Peyer's patch (tissue), 4 donors: Measurements from ENCODE around the gene CFAP69. TPM values are rescaled to one million over a fixed set of nuclear protein-coding genes. Genes with fewer than 3 reads are reported as not detected.
"Not testable (repeated sequence)": the region's sequence is repeated elsewhere in the genome, so short reads cannot be mapped to it uniquely, and the experiment has no call there.

ENCODE experiments used
- DNase-seq, 3 donors: peaks; one replicate each; pipeline ENCODE4 v3.0.0-alpha.2; 2017 to 2019
- H3K27ac ChIP-seq, 4 donors: fragments of 200-600 bp; sonication (generic); one replicate each; pipeline ENCODE4 v1.5.1; 2016 to 2019
- H3K27me3 ChIP-seq, 2 donors: fragments of 200-600 bp; sonication (generic); one replicate each; pipeline ENCODE4 v1.5.1; 2019
- H3K36me3 ChIP-seq, 3 donors: fragments of 200-600 bp; sonication (generic); one replicate each; pipeline ENCODE4 v1.5.1; 2016 to 2019
- H3K4me1 ChIP-seq, 4 donors: fragments of 200-600 bp; sonication (generic); one replicate each; pipeline ENCODE4 v1.5.1; 2016 to 2019
- H3K4me3 ChIP-seq, 4 donors: fragments of 200-600 bp; sonication (generic); 1 replicate in 3 of 4; 2 replicates in 1 of 4; pipeline ENCODE4 v1.5.1; 2016 to 2019; ENCODE audit warnings: mild to moderate bottlenecking in 1 of 4
- H3K9me3 ChIP-seq, 4 donors: fragments of 200-600 bp; sonication (generic); one replicate each; pipeline ENCODE4 v1.5.1; 2016 to 2019; ENCODE audit warnings: mild to moderate bottlenecking in 1 of 4
- CTCF ChIP-seq, 6 experiments: fragments of 450-650 bp in 4 of 6; fragments of 200-600 bp in 2 of 6; sonication (generic) in 1 of 6; IDR thresholded peaks; one replicate each; pipeline ENCODE4 v1.5.1; 2017 to 2019; ENCODE audit warnings: antibody characterized with exemption in 6 of 6, mild to moderate bottlenecking in 3 of 6, moderate library complexity in 1 of 6
- POLR2A ChIP-seq, 2 donors: fragments of 450-650 bp; IDR thresholded peaks; one replicate each; pipeline ENCODE4 v1.5.1; 2017; ENCODE audit warnings: antibody characterized with exemption in 2 of 2, mild to moderate bottlenecking in 2 of 2, moderate library complexity in 2 of 2
- total RNA-seq, 4 donors: library from RNA; depleted of rRNA; stranded (reverse); fragments of >200 nt; gene quantifications; one replicate each; pipeline ENCODE4 v1.1.0, GENCODE V29; 2016

Gene CFAP69
- total RNA-seq, 4 donors from 2014 or later = 2.3 to 15.3 (median 11.9) TPM; not detected in 1

DNA sequence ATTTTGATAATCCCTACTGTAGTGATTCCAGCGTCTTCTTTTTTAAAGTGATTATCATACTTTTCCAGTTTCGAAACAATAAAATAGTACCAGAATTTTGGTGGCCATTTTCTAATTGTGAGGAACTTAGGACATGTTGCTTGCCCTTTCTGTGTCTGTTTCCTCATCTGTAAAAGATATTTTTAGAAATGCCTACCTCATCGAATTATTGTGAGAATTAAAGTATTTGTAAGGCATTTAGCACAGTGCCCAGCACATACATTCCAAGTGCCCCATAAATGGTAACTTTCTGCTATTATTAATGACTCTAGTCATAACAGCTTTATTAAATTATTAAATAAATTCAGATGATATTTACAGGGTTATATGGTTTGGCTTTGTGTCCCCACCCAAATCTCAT lies 3.7 kb downstream of the CFAP69 start:
- peaks cover 0 to 16% (median 0%) of the 10 kb centered on the region in 4 donors for H3K4me1 ChIP-seq
- no peak for DNase-seq
- no peak for TF ChIP-seq POLR2A (IDR thresholded peaks at IDR 0.05)
- no peak for TF ChIP-seq CTCF (IDR thresholded peaks at IDR 0.05)
- no peak overlapping the region for H3K4me3 ChIP-seq
- no peaks in the 10 kb centered on the region for H3K36me3 ChIP-seq
- H3K27ac ChIP-seq = no peak overlapping the region
- no peaks in the 10 kb centered on the region for H3K27me3 ChIP-seq
- no peaks in the 10 kb centered on the region for H3K9me3 ChIP-seq

DNA sequence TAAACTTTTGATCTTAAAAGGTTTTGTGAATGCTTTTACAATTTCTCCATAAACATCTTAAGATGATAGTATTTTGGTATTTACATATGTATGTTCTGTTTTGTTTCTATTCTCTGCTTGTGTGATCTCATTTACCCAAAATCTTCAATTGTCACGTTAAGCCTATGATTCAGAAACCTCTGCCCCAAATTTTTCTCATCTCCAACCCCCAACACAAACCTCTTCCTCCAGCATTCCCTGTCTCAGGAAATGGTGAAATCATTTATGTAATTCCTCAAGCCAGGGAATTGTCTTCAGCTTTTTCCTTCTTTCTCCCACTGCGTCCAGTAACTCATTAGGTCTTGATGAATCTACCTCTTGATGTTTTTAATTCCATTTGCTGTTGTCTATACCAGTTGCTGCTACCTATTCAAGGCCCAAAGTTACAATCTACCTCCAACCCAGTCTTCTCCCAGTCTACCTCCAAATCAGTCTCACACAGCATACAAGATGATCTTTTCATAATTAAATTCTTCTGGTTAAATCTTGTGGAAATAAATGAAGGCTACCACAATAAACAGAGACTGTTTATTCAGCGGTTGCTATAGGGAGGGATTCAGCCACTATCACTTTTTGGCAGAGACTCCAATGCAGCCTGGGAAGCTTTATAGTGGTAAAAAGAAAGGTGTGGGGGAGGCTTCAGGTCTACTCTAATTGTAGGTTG lies 5.8 kb downstream of the CFAP69 start:
- Histone ChIP-seq H3K9me3 (no peaks in the 10 kb centered on the region), H3K4me1 (peaks cover 0 to 6% (median 0%) of the 10 kb centered on the region in 4 donors), H3K4me3 (no peak overlapping the region), H3K36me3 (no peaks in the 10 kb centered on the region), H3K27me3 (no peaks in the 10 kb centered on the region), H3K27ac (peak overlapping the region in 2 of 4 donors; percentile 42 to 50)
- no peak for DNase-seq
- TF ChIP-seq POLR2A (IDR thresholded peaks at IDR 0.05) (no peak), CTCF (IDR thresholded peaks at IDR 0.05) (no peak)

- H3K27me3 ChIP-seq = no peaks in the 10 kb centered on the region
- H3K36me3 ChIP-seq = no peaks in the 10 kb centered on the region
- peaks cover 0 to 1% (median 0%) of the 10 kb centered on the region in 4 donors for H3K4me1 ChIP-seq
- peak overlapping the region in 2 of 4 donors; percentile 42 to 50 for H3K27ac ChIP-seq
- H3K9me3 ChIP-seq = no peaks in the 10 kb centered on the region
- no peak overlapping the region for H3K4me3 ChIP-seq
- no peak for TF ChIP-seq POLR2A (IDR thresholded peaks at IDR 0.05)
- TF ChIP-seq CTCF (IDR thresholded peaks at IDR 0.05) = no peak
- DNase-seq = no peak
Observed at GRCh38 chr7:90251304-90251635, 6.3 kb downstream of the CFAP69 start.

GRCh38 chr7:90256011-90256410 lies 11.0 kb downstream of the CFAP69 start:
- H3K4me1 ChIP-seq, H3K4me3 ChIP-seq, H3K27ac ChIP-seq, H3K27me3 ChIP-seq, DNase-seq, H3K9me3 ChIP-seq, H3K36me3 ChIP-seq: not testable (repeated sequence)

- DNase-seq = no peak
- no peaks in the 10 kb centered on the region for H3K36me3 ChIP-seq
- H3K9me3 ChIP-seq = no peaks in the 10 kb centered on the region
Observed at GRCh38 chr7:90256778-90257177, 11.8 kb downstream of the CFAP69 start.

DNA sequence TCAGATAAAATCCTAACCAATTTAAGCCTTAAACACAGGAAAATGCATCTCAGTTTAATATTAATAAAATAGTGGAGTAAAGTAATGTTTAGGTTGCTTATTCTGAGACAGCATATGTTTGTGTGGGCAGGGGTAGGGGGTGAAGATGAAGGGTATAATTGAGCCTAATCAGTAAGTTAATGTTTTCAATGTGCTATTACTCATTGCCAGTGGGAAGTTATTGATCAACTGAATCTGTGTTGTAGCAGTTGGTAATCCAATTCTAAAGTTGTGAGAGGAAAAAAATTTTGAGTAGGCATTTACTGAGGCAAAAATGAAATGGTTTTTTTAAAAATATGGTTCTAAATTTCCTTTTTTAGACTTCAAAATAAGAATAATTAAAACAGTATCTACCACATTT lies 16.5 kb downstream of the CFAP69 start:
- Histone ChIP-seq H3K4me3 (no peak overlapping the region), H3K27ac (no peak overlapping the region), H3K36me3 (no peaks in the 10 kb centered on the region), H3K9me3 (no peaks in the 10 kb centered on the region), H3K4me1 (no peaks in the 10 kb centered on the region), H3K27me3 (no peaks in the 10 kb centered on the region)
- DNase-seq = no peak
- no peak for TF ChIP-seq CTCF (IDR thresholded peaks at IDR 0.05)

More at GRCh38 chr7:90256778-90257177, 11.8 kb downstream of the CFAP69 start:
- no peak for TF ChIP-seq CTCF (IDR thresholded peaks at IDR 0.05)
- TF ChIP-seq POLR2A (IDR thresholded peaks at IDR 0.05) = no peak
- H3K27ac ChIP-seq = no peak overlapping the region
- H3K4me1 ChIP-seq = no peaks in the 10 kb centered on the region
- no peaks in the 10 kb centered on the region for H3K27me3 ChIP-seq
- no peak overlapping the region for H3K4me3 ChIP-seq
